Stimulated activated CD4-positive, alpha-beta T cell treated with anti-CD3 and anti-CD28 coated beads, Interleukin-4, amount 100 ng/mL, for 24 hours (primary cell): ENCODE results near the gene MS4A15.
"Not testable (repeated sequence)": the region's sequence is repeated elsewhere in the genome, so short reads cannot be mapped to it uniquely, and the experiment has no call there.

Experiments
- DNase-seq: peaks from one replicate; pipeline ENCODE4 v3.0.0-alpha.2; 2020

The MS4A15 gene

DNA sequence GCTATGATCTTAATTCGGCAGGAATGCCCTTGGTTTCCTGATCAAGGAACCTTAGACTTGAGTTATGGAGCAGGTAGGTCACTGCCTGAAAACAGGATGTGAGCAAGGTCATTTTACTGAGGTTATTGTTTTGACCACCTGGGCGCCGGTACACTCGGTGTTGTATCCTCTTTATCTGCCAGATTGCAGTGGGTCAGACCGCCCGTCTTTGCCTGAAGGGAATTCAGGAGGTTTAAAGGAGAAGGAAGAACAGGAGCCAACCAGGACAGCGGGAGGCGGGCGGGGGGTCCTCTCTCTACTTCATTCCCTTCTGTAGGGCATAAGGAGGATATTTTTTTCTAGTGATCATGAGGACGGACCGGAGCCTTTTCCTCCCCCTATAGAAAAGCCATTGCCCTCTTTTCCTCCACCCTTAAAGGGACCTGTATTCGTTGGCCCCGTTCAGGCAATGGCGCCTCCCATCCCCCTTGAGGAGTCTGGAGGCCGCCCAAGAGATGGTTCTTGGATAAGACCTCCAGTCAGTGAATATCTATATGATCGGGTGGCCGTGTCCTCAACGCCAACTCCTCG is 649 bp downstream of the MS4A15 start:
- no peak for DNase-seq

GRCh38 chr11:60758671-60759070 is 2.0 kb downstream of the MS4A15 start:
- not testable (repeated sequence) for DNase-seq

DNA sequence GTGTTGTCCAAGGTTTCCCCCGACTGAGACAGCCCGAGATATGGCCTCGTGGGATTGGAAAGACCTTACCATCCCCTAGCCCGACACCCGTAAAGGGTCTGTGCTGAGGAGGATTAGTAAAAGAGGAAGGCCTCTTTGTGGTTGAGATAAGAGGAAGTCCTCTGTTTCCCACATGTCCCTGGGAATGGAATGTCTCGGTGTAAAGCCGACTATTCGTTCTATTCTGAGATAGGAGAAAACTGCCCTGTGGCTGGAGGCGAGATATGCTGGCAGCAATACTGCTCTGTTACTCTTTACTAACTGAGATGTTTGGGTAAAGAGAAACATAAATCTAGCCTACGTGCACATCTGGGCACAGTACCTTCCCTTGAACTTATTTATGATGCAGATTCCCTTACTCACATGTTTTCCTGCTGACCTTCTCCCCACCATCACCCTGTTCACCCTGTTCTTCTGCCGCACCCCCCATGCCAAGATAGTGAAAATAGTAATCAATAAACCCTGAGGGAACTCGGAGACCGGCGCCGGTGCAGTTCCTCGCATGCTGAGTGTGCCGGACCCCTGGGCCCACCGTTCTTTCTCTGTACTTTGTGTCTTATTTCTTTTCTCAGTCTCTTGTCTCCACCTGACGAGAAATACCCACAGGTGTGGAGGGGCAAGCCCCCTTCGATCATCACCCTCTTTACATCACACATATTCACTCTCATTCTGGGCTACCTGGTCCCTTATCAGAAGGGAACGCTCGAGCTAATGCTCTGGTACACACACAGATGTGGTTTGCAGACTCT is 3.0 kb downstream of the MS4A15 start:
- not testable (repeated sequence) for DNase-seq

DNA sequence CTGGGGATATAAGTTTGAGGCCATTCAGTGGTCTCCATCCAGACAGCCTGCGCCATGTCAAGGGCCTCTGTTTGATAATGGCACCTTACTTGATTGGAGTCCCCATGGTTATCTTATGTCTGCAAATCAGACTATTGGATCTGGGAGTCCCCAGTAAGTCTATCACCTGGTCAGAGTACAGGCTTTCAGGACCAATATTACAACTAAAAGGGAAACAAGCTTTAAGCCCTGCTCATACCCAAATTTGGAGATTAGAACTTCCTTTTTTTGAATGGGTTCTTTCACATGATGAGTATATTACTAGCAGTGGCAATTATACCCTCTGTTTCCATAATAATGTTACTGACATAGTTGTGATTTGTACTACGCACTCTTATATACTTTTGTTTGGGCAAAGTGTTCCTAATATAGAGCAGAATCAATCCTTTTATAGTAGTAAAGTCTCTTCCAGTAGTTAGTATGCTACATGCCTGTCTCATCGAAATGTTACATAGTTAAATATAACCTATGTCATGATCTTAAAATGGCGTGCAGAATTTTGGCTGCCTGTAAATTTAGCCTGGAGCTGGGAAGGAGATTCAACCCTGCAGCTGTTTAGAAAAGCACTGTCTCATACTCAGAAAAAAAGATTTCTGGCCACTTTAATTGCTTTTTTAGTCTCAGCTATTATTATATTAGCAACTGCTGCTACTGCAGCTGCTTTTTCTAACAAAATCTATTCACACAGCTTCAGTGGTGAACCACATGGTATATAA is 4.9 kb downstream of the MS4A15 start:
- DNase-seq: no peak

- DNase-seq: no peak
These were observed 6.4 kb downstream of the MS4A15 start for GRCh38 chr11:60762851-60763691.

GRCh38 chr11:60763692-60764369 is 7.2 kb downstream of the MS4A15 start:
- no peak for DNase-seq

DNA sequence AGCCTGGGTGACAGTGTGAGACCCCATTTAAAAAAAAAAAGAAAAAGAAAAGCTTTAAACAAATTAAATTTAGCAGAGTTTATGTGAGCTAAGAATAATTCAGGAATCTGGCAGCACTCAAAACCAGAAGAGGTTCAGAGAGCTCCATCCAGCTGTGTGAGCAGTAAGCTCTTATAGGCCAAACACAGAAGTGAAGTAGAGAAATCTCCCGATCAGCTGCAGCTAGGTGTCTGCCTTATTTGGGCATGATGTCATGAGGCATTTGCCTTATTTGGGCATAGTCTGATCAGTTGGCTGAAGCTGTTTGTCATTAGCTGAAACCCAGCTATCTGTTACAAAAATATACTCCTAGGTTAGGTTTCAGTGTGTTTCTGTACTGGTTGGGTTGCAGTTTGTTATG is 8.2 kb downstream of the MS4A15 start:
- no peak for DNase-seq

GRCh38 chr11:60765355-60765754 is 8.7 kb downstream of the MS4A15 start:
- DNase-seq: no peak

DNA sequence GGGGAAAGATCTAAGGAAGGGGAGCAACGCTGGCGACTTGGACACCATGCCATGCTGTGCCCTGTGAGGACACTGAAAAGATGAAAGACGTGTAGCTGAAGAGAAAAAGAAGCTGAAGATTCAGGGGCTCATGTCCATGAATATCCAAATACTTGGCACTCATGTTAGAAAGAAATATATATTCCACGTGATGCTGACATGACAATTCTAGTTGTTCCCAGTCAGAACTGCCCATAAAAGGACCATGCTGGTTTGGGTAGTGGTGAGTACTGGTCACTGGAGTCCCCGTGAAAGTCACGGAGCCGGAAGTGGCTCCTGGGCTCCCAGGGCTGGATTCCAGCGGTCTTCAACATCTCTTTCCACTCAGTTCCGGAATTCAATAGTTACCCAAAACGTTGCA is 9.9 kb downstream of the MS4A15 start:
- DNase-seq: no peak

DNA sequence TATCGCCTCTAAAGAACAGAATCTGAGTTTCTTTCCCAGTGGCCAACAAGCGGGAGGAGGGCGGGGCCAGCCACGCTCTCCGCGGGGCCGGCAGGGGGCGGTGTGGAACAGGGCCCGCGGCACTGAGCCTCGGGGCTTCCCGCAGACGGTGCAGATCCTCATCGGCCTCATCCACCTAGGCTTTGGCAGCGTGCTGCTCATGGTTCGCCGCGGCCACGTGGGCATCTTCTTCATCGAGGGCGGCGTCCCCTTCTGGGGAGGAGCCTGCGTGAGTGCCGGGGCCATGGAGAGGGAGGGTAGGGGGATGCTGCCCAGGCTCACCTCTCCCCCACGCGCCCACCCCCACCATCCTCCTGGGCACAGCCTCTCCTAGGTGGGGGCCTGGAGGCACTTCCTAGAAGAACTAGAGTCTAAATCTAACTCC is 10.7 kb downstream of the MS4A15 start:
- no peak for DNase-seq

DNA sequence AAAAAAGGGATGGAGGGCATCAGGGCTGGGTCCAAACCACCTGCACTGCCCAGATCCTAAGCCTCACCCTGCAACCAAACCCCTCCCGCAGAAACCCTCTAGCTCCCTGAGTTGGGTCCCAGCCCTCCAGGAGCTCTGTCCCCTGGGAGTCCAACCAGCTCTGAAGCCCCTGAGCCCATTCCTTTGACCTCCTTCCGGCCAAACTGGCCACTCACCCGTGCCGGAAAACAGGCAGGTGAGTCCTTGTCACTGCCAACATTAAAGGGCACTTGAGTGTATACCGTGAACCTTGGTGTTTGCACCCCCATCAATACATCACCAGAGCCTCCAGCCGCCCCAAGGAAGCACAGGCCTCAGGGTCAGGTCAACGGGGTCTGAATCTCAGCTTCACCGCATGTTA is 11.5 kb downstream of the MS4A15 start:
- no peak for DNase-seq

DNA sequence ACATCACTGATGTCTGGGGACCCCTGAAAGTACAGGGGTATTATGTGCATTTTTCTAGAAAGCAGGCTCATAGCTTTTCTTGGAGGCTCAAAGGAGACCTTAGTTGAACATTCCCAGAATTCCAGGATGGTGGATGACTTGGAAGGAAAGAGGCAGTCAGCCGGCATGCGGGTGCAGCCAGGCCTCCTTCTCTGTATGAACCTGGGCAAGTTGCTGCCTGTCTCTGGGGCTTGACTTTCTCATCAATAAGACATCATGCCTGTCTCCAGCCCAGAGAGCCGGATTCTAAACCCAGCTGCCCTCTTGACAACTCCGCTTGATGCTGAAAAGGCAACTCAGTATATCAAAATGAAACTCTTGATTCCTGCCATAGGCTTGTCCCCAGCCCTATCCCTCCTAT is 12.6 kb downstream of the MS4A15 start:
- DNase-seq: no peak

GRCh38 chr11:60769811-60770210 is 13.1 kb downstream of the MS4A15 start:
- DNase-seq: no peak

- no peak for DNase-seq
These were observed 14.5 kb downstream of the MS4A15 start for GRCh38 chr11:60771146-60771545.

GRCh38 chr11:60771879-60772525 is 15.3 kb downstream of the MS4A15 start:
- no peak for DNase-seq

GRCh38 chr11:60772666-60773065 is 16.0 kb downstream of the MS4A15 start:
- no peak for DNase-seq

DNA sequence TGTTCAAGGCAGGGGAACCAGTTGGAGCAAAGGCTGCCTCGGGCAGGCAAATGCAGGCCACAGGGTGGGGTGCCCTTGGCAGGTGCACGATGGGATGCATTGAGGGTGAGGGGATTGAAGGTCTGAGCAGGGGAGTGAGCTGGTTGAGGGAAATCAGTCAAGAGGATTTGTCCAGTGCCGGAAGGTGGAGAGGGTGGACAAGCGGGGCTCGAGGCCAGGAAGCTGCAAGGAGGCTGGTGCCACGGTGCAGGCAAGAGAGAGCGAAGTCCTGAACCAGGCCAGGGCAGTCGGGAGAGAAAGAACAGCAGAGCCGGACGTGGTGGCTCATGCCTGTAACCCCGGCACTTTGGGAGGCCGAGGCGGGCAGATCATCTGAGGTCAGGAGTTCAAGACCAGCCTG is 18.1 kb downstream of the MS4A15 start:
- DNase-seq: no peak

DNA sequence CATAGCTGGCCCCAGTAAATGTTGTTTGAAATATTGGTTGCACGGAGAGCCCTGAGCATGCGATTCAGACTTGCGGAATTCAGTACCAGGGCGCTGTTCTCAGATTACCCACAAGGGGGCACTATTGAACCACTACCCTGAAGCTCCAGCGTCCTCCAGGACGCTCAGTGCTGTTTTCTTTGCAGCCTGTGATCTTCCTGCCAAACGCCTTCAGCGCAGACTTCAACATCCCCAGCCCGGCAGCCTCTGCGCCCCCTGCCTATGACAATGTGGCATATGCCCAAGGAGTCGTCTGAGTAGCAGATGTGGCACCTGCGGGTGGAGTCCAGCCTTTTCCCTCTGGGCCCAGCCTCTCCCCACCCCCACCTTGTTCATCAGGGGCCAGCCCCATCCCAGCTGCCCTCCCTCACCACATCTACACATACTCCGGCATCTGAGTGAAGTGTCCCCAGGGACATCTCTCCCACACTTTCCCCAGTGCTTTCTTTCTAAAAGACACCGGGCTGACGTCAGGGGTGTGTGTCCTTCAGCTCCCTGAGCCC is 18.8 kb downstream of the MS4A15 start:
- peak; percentile 85 for DNase-seq

DNA sequence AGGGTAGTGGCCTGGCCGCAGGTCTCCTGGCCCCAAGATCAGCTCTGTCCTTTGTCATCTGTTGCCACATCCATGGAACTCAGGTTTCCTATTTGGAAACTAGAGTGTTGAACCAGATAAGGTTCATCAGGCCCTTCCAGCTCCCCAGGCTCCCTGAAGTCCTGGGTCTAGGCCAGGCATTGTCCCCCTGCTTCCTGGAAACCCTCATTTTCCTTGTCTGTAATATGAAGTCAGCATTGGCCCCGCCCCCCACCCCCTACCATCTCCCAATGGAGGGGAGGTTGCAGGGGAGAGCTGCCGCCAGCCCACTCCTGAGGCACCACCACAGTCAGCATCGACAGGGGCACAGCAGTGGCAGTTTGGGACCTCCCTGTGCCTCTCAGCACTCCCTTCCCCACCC is 19.5 kb downstream of the MS4A15 start:
- no peak for DNase-seq

DNA sequence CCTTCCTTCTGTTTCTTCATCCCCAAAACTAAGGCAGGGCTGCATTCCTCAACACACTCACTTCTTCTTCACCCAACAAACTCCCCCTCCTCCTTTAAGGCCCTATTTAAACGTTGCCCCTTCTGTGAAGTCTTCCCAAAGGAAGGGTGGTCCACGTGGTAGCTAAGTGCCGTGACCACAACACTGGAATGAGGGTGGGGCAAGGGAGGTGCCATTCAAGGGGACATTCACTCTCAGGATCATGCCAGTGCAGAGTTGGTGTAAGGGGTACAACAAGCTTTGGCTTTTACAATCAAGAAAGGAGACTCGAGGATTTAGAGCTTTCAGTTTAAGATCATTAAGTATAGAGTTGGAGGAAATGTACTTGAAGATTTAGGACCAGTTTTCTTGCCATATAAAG is 20.4 kb downstream of the MS4A15 start:
- no peak for DNase-seq

DNA sequence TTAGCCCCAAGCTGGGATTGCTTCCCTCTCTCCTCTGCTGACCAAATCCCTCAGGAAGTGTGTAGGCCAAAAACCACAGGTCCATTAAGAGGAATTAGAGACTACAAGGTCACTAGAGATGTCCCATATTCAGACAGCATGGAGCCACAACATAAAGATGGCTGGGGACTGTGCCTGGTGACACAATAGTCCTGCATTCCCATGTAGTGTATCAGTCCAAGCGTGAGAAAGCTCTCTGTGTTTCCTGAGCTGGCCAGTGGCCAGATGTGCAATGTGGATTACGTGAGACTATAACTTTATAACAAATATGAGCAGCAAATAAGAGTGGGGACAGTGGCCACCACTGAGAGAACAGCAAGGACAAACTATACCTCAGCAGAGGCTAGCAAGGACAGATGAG is 20.9 kb downstream of the MS4A15 start:
- DNase-seq: no peak

DNA sequence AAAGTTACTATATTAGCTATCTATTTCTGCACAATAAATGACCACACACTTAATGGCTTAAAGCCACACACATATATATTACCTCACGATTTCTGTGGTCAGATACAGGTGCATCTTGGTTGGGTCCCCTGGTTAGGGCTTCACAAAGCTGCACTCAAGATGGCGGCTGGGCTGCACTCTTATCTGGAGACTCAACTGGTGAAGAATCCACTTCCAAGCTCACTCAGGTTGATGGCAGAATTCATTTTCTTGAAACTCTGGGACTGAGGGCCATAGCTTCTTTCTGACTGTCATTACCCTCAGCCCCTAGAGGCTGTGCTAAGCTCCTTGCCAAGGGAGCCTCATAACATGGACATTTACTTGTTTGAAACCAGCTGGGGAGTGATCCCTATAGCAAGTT is 23.4 kb downstream of the MS4A15 start:
- no peak for DNase-seq
